GM11168 (cell line): Measurements from ENCODE around the gene TBC1D1.

Experiments used
- in situ Hi-C: fragments of 300-500 bp; cut with MboI; formaldehyde crosslinking; loops from one replicate; pipeline ENCODE4 v1.12.0; 2022; ENCODE audit warnings: low sequenced_read_pairs; ENCODE audit not compliant: unreplicated experiment

Gene TBC1D1

GRCh38 chr4:38111717-38112116 lies 220.8 kb downstream of the TBC1D1 start:
- in situ Hi-C loops: no loop called here

DNA sequence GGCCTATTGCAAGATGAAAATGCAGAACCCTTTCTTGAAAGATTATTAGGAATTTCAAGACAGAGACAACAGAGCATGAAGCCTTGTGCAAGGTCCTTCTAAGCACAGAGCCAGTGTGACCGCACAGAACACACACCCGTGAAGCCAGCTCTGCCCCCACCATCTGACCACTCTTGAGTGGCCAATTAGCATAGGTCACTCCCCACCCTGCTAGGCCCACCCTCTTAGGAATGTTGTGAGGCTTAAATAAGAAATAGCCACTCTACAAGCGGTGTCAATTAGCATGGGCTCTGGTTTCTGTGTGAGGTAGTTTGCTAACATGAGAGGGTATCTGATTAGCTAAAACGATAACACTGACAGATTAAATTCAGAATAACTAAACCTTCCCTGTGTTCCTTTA lies 222.2 kb downstream of the TBC1D1 start:
- in situ Hi-C loops: no loop called here

- in situ Hi-C loops: no loop called here
Observed at GRCh38 chr4:38113551-38113950, 222.7 kb downstream of the TBC1D1 start.

GRCh38 chr4:38114386-38115150 lies 223.7 kb downstream of the TBC1D1 start:
- in situ Hi-C loops: no loop called here

DNA sequence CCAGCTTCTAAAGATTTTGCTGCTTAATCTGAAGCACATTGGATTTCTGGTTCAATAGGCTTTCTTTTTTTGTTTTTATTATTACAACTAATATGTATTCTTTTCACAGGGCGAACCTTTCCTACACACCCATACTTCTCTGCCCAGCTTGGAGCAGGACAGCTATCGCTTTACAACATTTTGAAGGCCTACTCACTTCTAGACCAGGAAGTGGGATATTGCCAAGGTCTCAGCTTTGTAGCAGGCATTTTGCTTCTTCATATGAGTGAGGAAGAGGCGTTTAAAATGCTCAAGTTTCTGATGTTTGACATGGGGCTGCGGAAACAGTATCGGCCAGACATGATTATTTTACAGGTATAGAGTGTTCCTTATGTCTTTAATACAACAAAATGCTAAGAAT lies 224.7 kb downstream of the TBC1D1 start:
- in situ Hi-C loops: no loop called here

- in situ Hi-C loops: no loop called here
Observed at GRCh38 chr4:38117591-38117990, 226.7 kb downstream of the TBC1D1 start.

DNA sequence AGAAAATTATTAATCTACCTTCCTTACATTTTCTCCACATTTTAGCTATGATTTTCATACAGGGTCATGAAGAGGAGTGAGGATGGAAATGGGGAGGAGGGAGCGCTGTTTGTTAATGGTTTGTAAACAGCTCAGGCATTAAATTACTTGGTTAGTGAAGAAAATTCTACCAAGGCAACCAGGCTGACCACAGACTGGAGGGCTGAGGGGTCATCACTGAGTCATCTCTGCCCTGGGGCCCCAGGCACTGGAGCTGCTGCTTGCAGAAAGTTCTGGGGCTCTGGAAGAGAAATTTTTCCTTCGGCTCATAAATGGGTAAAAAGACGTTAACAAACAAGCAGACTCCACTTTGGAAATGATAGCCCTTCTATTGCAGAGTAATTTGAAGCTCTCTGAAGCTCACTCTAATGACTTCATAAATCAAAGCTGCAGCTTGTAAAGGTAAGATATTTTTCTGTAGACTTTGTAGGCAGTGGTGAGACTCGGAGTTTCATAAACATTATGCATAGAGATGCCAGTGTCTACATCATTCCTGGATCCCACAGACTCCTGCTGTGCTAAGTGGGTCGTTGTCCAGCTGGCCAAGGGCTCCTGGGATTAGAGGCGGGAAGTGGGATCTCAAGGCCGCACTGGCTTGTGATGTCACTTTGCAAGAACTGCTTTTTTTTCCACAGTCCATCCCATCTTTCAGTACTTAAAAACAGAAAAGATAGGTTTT lies 228.9 kb downstream of the TBC1D1 start:
- in situ Hi-C loops: no loop called here

DNA sequence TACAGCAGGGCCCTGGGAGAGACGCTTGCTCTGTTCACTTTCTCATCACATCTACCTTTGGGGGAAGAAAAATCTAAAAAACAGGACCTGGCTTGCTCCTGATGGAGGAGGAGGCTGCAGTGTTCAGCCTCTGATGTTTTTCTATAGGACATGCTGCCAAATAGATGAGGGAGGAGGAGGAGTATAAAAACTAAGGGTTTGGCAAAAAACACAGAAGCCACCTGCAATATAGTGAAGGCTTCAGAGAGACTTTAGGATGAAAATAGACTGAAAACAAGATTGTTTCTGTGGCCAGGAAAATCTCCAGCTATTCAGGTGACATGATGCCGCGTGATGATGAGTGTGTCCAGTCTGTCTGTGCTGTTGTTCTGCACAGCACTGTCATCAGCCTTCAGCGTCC lies 229.9 kb downstream of the TBC1D1 start:
- in situ Hi-C loops: no loop called here

GRCh38 chr4:38122060-38122459 lies 231.2 kb downstream of the TBC1D1 start:
- in situ Hi-C loops: no loop called here

GRCh38 chr4:38123555-38123954 lies 232.7 kb downstream of the TBC1D1 start:
- in situ Hi-C loops: no loop called here

DNA sequence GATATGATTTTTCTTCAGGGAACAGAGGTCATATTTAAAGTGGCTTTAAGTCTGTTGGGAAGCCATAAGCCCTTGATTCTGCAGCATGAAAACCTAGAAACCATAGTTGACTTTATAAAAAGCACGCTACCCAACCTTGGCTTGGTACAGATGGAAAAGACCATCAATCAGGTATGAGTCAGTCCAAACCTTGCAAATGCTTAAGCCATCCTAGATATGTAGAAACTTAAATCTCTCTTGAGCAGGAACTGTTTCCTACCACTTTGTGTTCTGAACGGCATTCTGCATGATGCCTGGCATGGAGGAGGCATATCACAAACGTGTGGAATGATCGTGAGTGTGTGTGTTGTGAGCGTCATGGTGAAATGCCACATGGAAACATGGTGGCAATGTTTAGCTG lies 234.1 kb downstream of the TBC1D1 start:
- in situ Hi-C loops: no loop called here

- in situ Hi-C loops: no loop called here
Observed at GRCh38 chr4:38125816-38126215, 234.9 kb downstream of the TBC1D1 start.

GRCh38 chr4:38128478-38129459 lies 237.9 kb downstream of the TBC1D1 start:
- in situ Hi-C loops: no loop called here

GRCh38 chr4:38129460-38130227 lies 238.8 kb downstream of the TBC1D1 start:
- in situ Hi-C loops: loop anchor here (5.0 kb wide), 1 partner anchor 52 kb away; no protein-coding TSS in a partner anchor

DNA sequence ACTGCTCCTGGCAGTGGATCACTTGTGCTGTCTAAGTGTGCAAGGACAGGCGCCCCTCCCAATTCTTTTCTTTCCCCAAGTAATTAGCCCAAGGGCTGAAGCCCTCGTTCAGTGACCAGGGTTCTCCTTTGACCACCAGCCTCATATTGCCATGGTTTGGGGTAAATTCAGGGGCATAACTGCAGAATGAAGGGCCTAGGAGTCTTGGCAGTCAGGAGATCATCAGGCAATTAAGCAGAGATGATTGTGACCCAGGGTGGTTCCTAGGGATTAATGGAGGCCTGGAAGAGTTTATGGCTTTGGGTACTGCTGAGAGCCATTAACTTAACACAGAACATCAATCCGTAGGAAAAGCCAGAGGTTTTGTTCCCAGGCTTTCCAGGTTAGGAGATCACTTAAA lies 240.0 kb downstream of the TBC1D1 start:
- in situ Hi-C loops: loop anchor here (5.0 kb wide), 1 partner anchor 54 kb away; no protein-coding TSS in a partner anchor

GRCh38 chr4:38131371-38132091 lies 240.6 kb downstream of the TBC1D1 start:
- in situ Hi-C loops: loop anchor here (5.0 kb wide), 1 partner anchor 54 kb away; no protein-coding TSS in a partner anchor

GRCh38 chr4:38132107-38132673 lies 241.3 kb downstream of the TBC1D1 start:
- in situ Hi-C loops: loop anchor here (5.0 kb wide), 1 partner anchor 55 kb away; no protein-coding TSS in a partner anchor

DNA sequence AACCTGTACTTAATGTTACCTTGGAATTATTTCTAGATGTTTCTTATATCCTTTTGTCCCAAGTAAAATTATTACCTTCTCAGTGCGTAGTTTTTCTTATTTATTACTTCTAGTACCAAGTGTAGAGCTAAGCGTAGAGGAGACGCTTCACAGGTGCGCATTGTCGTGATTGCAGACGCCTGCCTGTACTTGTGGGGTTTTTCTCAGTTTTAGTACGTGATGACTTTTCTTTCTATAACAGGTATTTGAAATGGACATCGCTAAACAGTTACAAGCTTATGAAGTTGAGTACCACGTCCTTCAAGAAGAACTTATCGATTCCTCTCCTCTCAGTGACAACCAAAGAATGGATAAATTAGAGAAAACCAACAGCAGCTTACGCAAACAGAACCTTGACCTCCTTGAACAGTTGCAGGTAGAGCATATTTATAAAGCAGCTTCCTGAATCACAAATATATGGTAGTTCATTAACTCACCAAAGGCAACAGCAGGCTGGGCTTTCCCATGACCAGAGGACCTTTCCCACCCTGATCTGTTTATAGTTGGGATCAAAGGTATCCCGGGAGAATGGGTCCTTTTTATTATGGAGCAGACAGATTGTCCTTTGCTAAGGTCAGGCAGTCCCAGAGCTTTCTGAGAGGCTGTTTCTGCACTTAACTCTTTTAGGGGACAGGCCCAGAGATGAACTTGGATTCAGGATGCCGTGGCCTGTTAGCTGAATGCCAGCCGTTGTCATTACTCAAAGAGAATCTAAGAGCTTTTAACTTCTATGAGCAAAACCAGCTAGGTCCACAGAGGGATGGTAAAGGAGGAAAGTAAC lies 242.2 kb downstream of the TBC1D1 start:
- in situ Hi-C loops: loop anchor here (5.0 kb wide), 1 partner anchor 56 kb away; no protein-coding TSS in a partner anchor
